Activated CD4-positive, alpha-beta T cell treated with anti-CD3 and anti-CD28 coated beads, Interleukin-2, amount 50 U/mL, for 16 hours (primary cell): Measurements from ENCODE around the gene ENPP1.

Experiments
- DNase-seq: peaks from one replicate; pipeline ENCODE4 v3.0.0-alpha.2; 2020

ENPP1 gene

DNA sequence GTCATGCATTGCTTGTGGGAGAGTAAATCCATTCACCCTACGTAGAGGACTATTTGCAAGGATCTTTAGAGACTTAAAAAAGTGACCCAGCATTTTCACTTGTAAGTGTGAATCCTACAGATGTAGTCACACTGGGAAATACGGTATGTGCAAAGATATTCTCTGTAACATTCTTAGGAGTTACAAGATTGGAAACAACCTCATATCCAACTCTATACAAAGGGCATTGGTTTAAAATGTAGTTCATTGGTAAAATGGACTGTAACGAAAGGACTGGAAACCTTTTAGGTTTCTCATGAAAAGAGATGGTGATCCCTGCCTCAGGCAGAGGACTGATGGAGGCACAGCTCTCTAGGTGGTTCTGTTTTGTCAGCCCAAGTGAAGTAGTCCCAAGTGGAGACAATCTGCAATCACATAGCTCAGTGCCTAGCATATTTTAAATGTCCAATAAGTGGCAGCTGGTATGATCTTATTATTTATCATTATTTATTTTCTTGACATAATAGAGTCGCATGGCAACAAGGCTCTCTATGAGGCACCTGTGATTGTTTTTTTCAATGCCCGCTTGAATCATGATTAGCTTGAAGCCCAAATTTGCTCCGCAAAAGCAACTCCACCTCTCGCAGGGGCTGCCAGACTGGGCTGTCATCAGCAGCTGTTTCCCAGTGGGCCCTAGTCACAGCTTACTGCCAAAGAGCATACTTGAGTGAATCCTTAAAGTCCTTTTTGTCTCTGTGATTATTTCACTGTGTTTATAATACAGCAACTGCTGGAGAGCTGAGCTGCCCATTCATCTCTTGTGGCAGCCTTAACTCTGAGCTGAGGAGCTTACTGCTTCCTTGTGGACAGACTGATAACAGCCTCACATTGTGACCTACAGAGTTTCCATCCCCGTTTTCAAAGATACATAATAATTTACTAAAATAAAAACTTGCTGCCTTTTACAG, 19.8 kb upstream of the ENPP1 start:
- DNase-seq = no peak

- DNase-seq = peak; percentile 62
These were observed 18.6 kb upstream of the ENPP1 start for GRCh38 chr6:131789219-131789618.

GRCh38 chr6:131791476-131791875, 16.3 kb upstream of the ENPP1 start:
- DNase-seq = no peak

DNA sequence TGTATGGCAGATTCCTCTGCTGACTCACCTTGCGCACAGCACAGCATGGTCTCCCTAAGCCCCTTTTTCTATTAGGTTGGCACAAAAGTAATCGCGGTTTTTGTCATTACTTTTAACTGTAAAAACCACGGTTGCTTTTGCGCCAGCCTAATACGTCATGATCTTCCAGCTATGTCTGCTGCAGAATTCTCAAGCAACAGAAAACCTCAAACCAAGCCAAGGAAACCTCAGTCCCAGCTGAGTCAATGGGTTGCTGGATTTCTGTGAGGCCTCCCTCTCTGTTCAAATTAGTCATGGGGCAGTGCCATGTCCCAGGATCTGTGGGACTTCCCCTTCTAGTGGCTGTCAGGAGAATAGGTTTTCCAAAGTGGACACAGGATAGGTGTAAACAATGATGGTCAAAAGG, 15.7 kb upstream of the ENPP1 start:
- peak; percentile 36 for DNase-seq

- DNase-seq = no peak
These were observed 12.5 kb upstream of the ENPP1 start for GRCh38 chr6:131795366-131795765.

GRCh38 chr6:131802347-131802746, 5.5 kb upstream of the ENPP1 start:
- DNase-seq = no peak

- DNase-seq = no peak
These were observed 4.6 kb upstream of the ENPP1 start for GRCh38 chr6:131803007-131803769.

DNA sequence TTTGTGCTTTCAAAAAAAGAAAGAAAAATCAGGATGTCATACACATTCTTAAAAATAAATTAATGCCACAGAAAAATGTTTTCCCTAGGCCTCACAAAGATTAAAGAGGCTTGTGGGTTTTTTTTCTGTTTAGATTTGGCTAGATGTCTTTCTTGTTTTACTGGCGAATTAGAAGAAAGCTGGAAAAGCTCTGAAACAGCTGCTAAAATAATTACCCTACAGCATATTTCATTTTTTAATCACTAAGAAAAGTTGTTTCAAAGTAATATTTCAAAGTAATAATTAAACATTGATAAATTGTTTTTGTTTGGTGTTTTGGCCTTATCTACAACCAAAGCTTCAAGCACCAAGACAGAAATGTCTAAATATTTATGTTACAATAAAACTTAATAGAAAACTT, 3.7 kb upstream of the ENPP1 start:
- no peak for DNase-seq

GRCh38 chr6:131807321-131807643, 538 bp upstream of the ENPP1 start:
- DNase-seq = no peak

GRCh38 chr6:131808460-131809269, 845 bp downstream of the ENPP1 start:
- no peak for DNase-seq

- no peak for DNase-seq
These were observed 3.7 kb downstream of the ENPP1 start for GRCh38 chr6:131811500-131811899.

- DNase-seq = no peak
These were observed 6.2 kb downstream of the ENPP1 start for GRCh38 chr6:131813991-131814390.

GRCh38 chr6:131816869-131817268, 9.0 kb downstream of the ENPP1 start:
- DNase-seq = no peak

DNA sequence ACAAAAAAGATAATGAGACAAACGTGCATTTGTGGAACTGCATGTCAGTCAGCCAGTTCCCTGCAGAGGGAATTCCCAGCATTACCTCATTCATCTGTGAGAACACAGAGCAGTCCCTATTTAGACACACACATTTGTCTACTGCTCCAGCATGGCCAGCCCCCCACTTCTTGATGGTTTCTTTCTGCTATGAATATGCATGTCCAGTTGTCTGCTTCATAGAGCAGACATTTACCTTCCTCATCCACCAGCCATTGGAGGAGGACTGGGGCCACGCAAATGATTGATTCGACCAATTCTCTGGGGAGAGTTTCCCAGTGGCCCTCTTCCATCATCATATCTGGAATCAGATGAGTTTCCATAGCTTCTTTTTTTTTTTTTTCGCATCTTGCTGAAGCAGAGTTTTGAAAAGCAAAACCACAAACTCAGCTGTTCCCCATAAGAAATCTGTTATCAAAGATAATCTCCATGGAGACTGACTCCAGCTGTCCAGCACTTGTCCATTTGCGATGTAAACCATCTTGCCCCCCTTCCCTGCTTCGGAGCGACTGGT, 11.8 kb downstream of the ENPP1 start:
- DNase-seq = no peak

DNA sequence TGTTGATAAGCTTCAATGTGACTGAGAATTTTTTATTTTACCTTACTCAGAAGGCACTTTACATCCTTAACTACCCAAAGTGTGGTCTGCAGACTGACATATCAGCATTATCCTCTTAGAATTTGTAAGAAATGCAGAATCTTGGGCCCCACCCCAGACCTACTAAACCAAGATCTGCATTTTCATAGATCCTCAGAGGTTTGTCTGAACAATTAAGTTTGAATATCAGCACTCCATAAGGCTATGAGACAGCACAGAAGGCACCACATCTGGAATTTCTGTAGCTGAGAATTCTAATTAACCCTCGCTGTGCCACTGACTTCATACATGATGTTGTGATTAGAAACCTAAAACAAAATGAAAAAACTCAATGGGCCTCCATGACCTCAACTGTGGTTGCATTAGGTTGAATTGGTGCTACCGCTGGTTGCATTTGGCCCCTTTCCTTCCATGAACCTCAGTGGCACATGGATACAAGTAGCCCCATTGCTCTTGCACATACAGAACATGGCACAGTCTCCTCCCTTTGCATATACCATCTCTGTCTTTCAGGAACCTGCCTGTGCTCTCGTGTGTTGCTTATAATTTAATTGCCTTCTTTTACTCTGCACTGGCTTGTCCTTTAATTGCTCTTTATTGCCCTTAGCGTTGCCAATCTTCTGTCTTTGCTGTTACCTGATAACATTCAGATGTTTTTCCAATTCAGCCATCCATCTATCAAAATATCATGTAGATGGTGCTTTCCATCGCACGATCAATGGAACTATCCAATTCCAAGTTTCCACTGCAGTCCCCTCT, 13.4 kb downstream of the ENPP1 start:
- no peak for DNase-seq

DNA sequence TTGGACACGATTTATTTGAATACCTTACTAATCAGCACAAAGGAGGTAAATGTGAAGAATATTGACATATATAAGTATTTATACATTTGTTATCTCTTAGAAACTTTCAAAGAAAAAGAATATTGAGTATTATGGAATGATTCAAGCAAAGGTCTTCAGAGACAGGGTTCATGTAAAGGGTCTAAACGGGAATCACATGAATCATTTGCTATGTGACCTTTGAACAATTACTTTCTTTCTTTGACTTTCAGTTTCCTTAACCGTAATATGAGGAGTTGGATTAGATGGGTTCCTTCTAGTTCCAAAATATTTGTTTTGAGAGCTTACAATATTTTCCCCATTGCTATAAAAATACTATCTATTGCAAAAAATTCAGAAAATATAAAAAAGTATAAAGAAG, 14.3 kb downstream of the ENPP1 start:
- no peak for DNase-seq

- no peak for DNase-seq
These were observed 15.6 kb downstream of the ENPP1 start for GRCh38 chr6:131823276-131823902.

DNA sequence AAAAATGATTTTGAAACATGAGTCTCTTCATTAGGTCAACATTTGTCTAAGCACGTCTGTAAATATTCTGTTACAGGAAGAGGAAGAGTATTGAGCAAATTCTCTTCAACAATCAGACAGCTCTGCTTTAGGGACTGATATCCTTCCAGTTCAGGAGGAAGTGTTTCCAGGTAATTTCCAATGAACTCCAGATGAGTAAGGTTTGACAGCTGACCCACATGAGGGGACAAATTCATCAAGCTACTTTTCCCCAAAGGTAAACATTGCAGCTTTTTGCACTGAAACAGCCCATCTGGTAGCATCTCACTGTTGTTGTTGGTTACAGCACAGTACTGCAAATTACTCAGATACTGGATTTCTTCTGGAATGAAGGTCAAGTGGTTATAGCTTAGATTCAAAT, 18.1 kb downstream of the ENPP1 start:
- DNase-seq = no peak

DNA sequence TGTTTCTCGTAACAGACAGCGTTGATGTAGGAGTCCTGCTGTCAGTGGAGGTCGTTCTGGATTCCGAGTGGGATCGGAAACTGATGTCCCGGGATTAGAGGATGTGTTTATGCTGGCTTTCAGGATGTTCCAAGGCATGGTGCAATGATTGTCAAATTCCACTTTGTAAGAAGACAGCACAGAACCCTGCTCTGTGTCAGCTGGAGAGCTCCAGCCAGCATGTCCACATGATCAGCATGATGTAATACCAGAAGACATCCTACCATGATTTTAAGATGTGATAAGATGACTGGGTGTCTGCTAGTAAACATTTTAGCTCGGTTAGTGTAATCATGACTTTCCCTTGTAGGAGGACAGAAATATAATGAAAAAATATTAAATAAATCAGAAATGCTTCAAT, 20.3 kb downstream of the ENPP1 start:
- no peak for DNase-seq

DNA sequence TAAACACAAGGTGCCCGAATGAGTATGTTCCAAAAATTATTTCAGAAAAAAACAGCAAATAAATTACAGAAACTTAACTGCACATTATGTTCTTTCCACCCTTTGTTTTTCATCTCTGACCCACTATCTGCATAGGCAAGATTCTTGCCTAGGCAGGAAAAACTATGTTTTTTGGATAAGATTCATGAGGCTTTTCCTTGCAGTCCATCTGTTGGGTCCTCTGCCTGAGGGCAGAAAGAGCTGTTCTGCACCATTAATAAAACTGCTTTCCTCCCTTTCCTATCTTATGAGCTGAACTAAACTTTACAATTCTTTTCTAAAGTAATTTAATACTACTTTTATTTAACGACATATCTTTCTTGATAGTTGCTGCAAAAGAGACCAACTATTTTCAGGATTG, 21.1 kb downstream of the ENPP1 start:
- no peak for DNase-seq

DNA sequence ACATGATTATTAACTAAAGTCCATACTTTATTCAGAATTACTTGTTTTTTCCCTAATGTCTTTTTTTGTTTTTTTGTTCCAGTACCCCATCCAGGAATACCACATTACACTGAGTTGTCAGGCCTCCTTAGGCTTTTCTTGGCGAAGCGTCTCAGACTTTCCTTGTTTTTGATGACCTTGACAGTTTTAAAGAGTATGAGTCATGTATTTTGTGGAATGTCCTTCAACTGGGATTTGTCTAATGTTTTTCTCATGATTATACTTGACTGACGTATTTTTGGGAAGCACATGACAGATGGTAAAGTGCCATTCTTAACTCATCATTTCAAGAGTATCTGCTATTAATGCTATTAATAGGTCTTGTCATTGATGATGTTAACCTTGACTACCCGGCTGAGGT, 23.6 kb downstream of the ENPP1 start:
- DNase-seq = no peak

GRCh38 chr6:131831886-131832285, 24.1 kb downstream of the ENPP1 start:
- DNase-seq = no peak
